HEK293T (cell line): ENCODE data around the gene RHEX.

Experiments used
- ARNT ChIP-seq: fragments of 450-650 bp; IDR thresholded peaks from 2 replicates; pipeline ENCODE4 v1.6.1; 2017; ENCODE audit warnings: mild to moderate bottlenecking
- BHLHE40 ChIP-seq: fragments of 450-650 bp; IDR thresholded peaks from 2 replicates; pipeline ENCODE4 v1.6.1; 2016; ENCODE audit warnings: mild to moderate bottlenecking, moderate library complexity, borderline replicate concordance
- FOXA1 ChIP-seq: fragments of 450-650 bp; IDR thresholded peaks from 2 replicates; pipeline ENCODE4 v1.6.1; 2016; ENCODE audit warnings: mild to moderate bottlenecking
- FOXK2 ChIP-seq: fragments of 450-650 bp; IDR thresholded peaks from 2 replicates; pipeline ENCODE4 v1.6.1; 2016; ENCODE audit warnings: mild to moderate bottlenecking
- FOXM1 ChIP-seq: fragments of 450-650 bp; IDR thresholded peaks from 2 replicates; pipeline ENCODE4 v1.6.1; 2017; ENCODE audit warnings: mild to moderate bottlenecking, borderline replicate concordance
- HDGF ChIP-seq: fragments of 450-650 bp; IDR thresholded peaks from 2 replicates; pipeline ENCODE4 v1.6.1; 2017; ENCODE audit warnings: antibody characterized with exemption, borderline replicate concordance
- L3MBTL2 ChIP-seq: fragments of 450-650 bp; conservative IDR thresholded peaks from 2 replicates; pipeline ENCODE4 v1.6.1; 2016; ENCODE audit warnings: mild to moderate bottlenecking
- LEF1 ChIP-seq: fragments of 450-650 bp; IDR thresholded peaks from 2 replicates; pipeline ENCODE4 v1.6.1; 2017; ENCODE audit warnings: mild to moderate bottlenecking, borderline replicate concordance
- NFRKB ChIP-seq: fragments of 450-650 bp; IDR thresholded peaks from 2 replicates; pipeline ENCODE4 v1.6.1; 2016; ENCODE audit warnings: mild to moderate bottlenecking, moderate library complexity
- PKNOX1 ChIP-seq: fragments of 450-650 bp; IDR thresholded peaks from 2 replicates; pipeline ENCODE4 v1.6.1; 2016
- SP1 ChIP-seq: fragments of 450-650 bp; IDR thresholded peaks from 2 replicates; pipeline ENCODE4 v1.6.1; 2017
- SUZ12 ChIP-seq: fragments of 450-650 bp; IDR thresholded peaks from 2 replicates; pipeline ENCODE4 v1.6.1; 2016; ENCODE audit warnings: mild to moderate bottlenecking
- TARDBP ChIP-seq: fragments of 450-650 bp; IDR thresholded peaks from 2 replicates; pipeline ENCODE4 v1.6.1; 2016

- TF ChIP-seq TARDBP = no peak
- no peak for TF ChIP-seq FOXM1
- no peak for TF ChIP-seq NFRKB
- no peak for TF ChIP-seq FOXA1
- TF ChIP-seq ARNT = no peak
- TF ChIP-seq FOXK2 = no peak
- TF ChIP-seq PKNOX1 = no peak
- no peak for TF ChIP-seq L3MBTL2
- TF ChIP-seq HDGF = no peak
- TF ChIP-seq SP1 = no peak
- TF ChIP-seq LEF1 = no peak
- no peak for TF ChIP-seq SUZ12
- TF ChIP-seq BHLHE40 = no peak
Observed at GRCh38 chr1:206029484-206029883, 23.5 kb upstream of the RHEX start.
